K562 (cell line): ENCODE measurements around the gene COA7. TPM values are rescaled to one million over a fixed set of nuclear protein-coding genes. Genes with fewer than 3 reads are reported as not detected.

ENCODE experiments used
- ATAC-seq: fragments of 200-7000 bp; cut with Tn5 transposase; 3 replicates; pipeline ENCODE4 v1.9.1; 2020; ENCODE audit warnings: moderate library complexity
- BruUV-seq: library from RNA; stranded (reverse); fragments of 400-500 nt; replicated peaks from 2 replicates; lab custom pipeline; 2021; lab: Mats Ljungman, UMichigan
- CTCF ChIA-PET: fragments of 300-600 bp; formaldehyde crosslinking; extraction: SDS; loops from one replicate; lab custom pipeline; 2021; ENCODE audit warnings: low intra/inter-chr PET ratio; lab: Yijun Ruan, JAX
- POLR2A ChIA-PET: fragments of 300-600, 350-650 bp; sonication (Branson Sonifier 250); formaldehyde crosslinking; extraction: SDS; loops from one replicate; lab custom pipeline; 2021; ENCODE audit warnings: antibody characterized with exemption, inconsistent platforms; lab: Yijun Ruan, JAX
- DNase-seq, 4 experiments: peaks; one replicate each; pipeline versions ENCODE4 v3.0.0 to v3.0.0-alpha.2; 2011 to 2018; ENCODE audit warnings: low spot score in 3 of 4, mixed read lengths in 3 of 4; ENCODE audit errors: extremely low read depth in 1 of 4
- FAIRE-seq: peaks from 2 replicates; lab custom pipeline; 2011; peaks lifted over from hg19 to GRCh38; lab: Jason Lieb, UNC
- H2AFZ ChIP-seq: 2 replicates; pipeline ENCODE4 v1.6.0; 2011; ENCODE audit warnings: low read depth, low read length, control low read depth, inconsistent platforms
- H3K27ac ChIP-seq: fragments of 200-600 bp; 3 replicates; pipeline ENCODE4 v1.8.0; 2011; ENCODE audit warnings: low read depth, mild to moderate bottlenecking, control low read depth, inconsistent platforms, low read length, moderate library complexity, mixed read lengths; ENCODE audit errors: extremely low read depth
- H3K27me3 ChIP-seq, 2 experiments: fragments of 300-600 bp in 1 of 2; 2 replicates in 1 of 2; 3 replicates in 1 of 2; pipeline versions ENCODE4 v1.6.0 to v1.8.0; 2011; ENCODE audit warnings: inconsistent platforms in 2 of 2, low read length in 2 of 2, mild to moderate bottlenecking in 1 of 2, mixed read lengths in 1 of 2, moderate library complexity in 1 of 2; ENCODE audit not compliant: control insufficient read depth in 2 of 2, insufficient read depth in 2 of 2
- H3K36me3 ChIP-seq: fragments of 300-600 bp; 3 replicates; pipeline ENCODE4 v1.8.0; 2011; ENCODE audit warnings: mild to moderate bottlenecking, low read length, inconsistent platforms; ENCODE audit not compliant: control insufficient read depth, insufficient read depth
- H3K4me1 ChIP-seq, 2 experiments: fragments of 200-600 bp in 1 of 2; replicated peaks in 1 of 2; 2 replicates in 1 of 2; 3 replicates in 1 of 2; pipeline versions ENCODE4 v1.5.1 to v1.8.0; 2011; ENCODE audit warnings: inconsistent platforms in 2 of 2, low read length in 2 of 2, mild to moderate bottlenecking in 1 of 2, mixed read lengths in 1 of 2, moderate library complexity in 1 of 2; ENCODE audit not compliant: control insufficient read depth in 2 of 2, insufficient read depth in 2 of 2
- H3K4me2 ChIP-seq: 2 replicates; pipeline ENCODE4 v1.6.1; 2011; ENCODE audit warnings: low read length, control low read depth, inconsistent platforms, mixed read lengths; ENCODE audit not compliant: insufficient read depth
- H3K4me3 ChIP-seq: fragments of 200-600 bp; sonication (generic), shearing (Covaris generic); 2 replicates; pipeline ENCODE4 v1.5.1; 2016; ENCODE audit warnings: control low read depth, inconsistent platforms
- H3K79me2 ChIP-seq: fragments of 200-600 bp; 3 replicates; pipeline ENCODE4 v1.8.0; 2011; ENCODE audit warnings: low read length, inconsistent platforms; ENCODE audit not compliant: control insufficient read depth, insufficient read depth
- H3K9ac ChIP-seq, 2 experiments: 2 replicates each; pipeline versions ENCODE4 v1.6.0 to v1.6.1; 2011; ENCODE audit warnings: low read depth in 2 of 2, low read length in 2 of 2, control low read depth in 1 of 2, inconsistent platforms in 1 of 2, mild to moderate bottlenecking in 1 of 2, mixed read lengths in 1 of 2; ENCODE audit not compliant: insufficient read depth in 1 of 2
- H3K9me1 ChIP-seq: one replicate; pipeline ENCODE4 v1.6.0; 2011; ENCODE audit warnings: inconsistent platforms, mild to moderate bottlenecking, low read length, moderate library complexity; ENCODE audit not compliant: control insufficient read depth, insufficient read depth
- H3K9me3 ChIP-seq: replicated peaks from 2 replicates; pipeline ENCODE4 v1.5.1; 2011; ENCODE audit warnings: low read depth, low read length, inconsistent platforms; ENCODE audit not compliant: control insufficient read depth, insufficient read depth
- H4K20me1 ChIP-seq: replicated peaks from 2 replicates; pipeline ENCODE4 v1.6.1; 2011; ENCODE audit warnings: low read length, inconsistent platforms, mixed read lengths; ENCODE audit not compliant: control insufficient read depth, insufficient read depth
- BCOR ChIP-seq: fragments of 450-650 bp; IDR thresholded peaks from 2 replicates; pipeline ENCODE4 v1.6.1; 2016
- BRF1 ChIP-seq: IDR thresholded peaks from 3 replicates; pipeline ENCODE4 v1.6.1; 2011; ENCODE audit warnings: borderline replicate concordance, mild to moderate bottlenecking; ENCODE audit not compliant: insufficient read length; ENCODE audit errors: extremely low read depth
- ETV6 ChIP-seq, 3 experiments: fragments of 150-350 bp in 1 of 3; sonication (generic) in 1 of 3; formaldehyde crosslinking in 1 of 3; IDR thresholded peaks; 2 replicates each; pipeline versions ENCODE4 v1.6.1 to v1.8.0; 2014 to 2022; ENCODE audit warnings: borderline replicate concordance in 2 of 3, low read depth in 2 of 3, antibody characterized with exemption in 1 of 3, low read length in 1 of 3, mild to moderate bottlenecking in 1 of 3, missing genetic modification reagents in 1 of 3
- MEIS2 ChIP-seq: fragments of 450-650 bp; IDR thresholded peaks from 2 replicates; pipeline ENCODE4 v1.6.1; 2014; ENCODE audit warnings: mild to moderate bottlenecking; ENCODE audit not compliant: partially characterized antibody
- MTA2 ChIP-seq: fragments of 450-650 bp; IDR thresholded peaks from 2 replicates; pipeline ENCODE4 v1.6.1; 2016; ENCODE audit warnings: low read depth
- RBM25 ChIP-seq: fragments of 200-400 bp; formaldehyde crosslinking; IDR thresholded peaks from 2 replicates; pipeline ENCODE4 v1.6.1; 2018; ENCODE audit warnings: low read length, low read depth, moderate library complexity; ENCODE audit not compliant: severe bottlenecking
- RFX5 ChIP-seq: IDR thresholded peaks from 2 replicates; pipeline ENCODE4 v1.6.1; 2011; ENCODE audit warnings: low read depth, mild to moderate bottlenecking, improper control_type of control experiment, low read length
- TAF7 ChIP-seq: fragments of 450-650 bp; IDR thresholded peaks from 2 replicates; pipeline ENCODE4 v1.6.1; 2016; ENCODE audit warnings: missing genetic modification characterization, missing compliant biosample characterization
- WGBS: fragments of 100-300 bp; shearing (Covaris generic); methylation state at CpG from one replicate; pipeline ENCODE4 v1.1.6; 2016; ENCODE audit warnings: low coverage, mixed read lengths; ENCODE audit not compliant: insufficient coverage; ENCODE audit errors: missing lambda C conversion rate; 5-methylcytosine and 5-hydroxymethylcytosine counted together
- in situ Hi-C: fragments of 300-500 bp; cut with MboI; formaldehyde crosslinking; loops from 4 replicates; pipeline ENCODE4 v1.15.0; 2018; ENCODE audit warnings: inconsistent platforms, mixed read lengths
- intact Hi-C: fragments of 100-400 bp; cut with micrococcal nuclease; formaldehyde crosslinking; loops from 2 replicates; pipeline ENCODE4 v1.14.2; 2022
- polyA plus RNA-seq, 8 experiments: library from polyadenylated mRNA; depleted of rRNA in 4 of 8; stranded (reverse) in 5 of 8; unstranded in 3 of 8; fragments of >200 nt; fragmentation: Nextera tagmentation in 2 of 8; fragmentation: Illumina TruSeq in 1 of 8; extraction: Ambion mirVana in 2 of 8; extraction: Trizol in 1 of 8; gene quantifications; 2 replicates each; pipeline versions ENCODE4 v1.2.1 to v1.2.3, GENCODE V29; 2011 to 2014; ENCODE audit warnings: inconsistent platforms in 1 of 8, missing spikeins in 1 of 8
- total RNA-seq, 7 experiments: library from RNA; depleted of rRNA in 6 of 7; stranded (reverse); fragments of >200 nt in 6 of 7; fragmentation: Illumina TruSeq in 2 of 7; extraction: Trizol in 2 of 7; gene quantifications; 2 replicates each; pipeline versions ENCODE4 v1.2.1 to v1.2.3, GENCODE V29; 2011 to 2021; ENCODE audit warnings: low replicate concordance in 1 of 7
- TF ChIP-seq, protein P1 (sequence below), 2 experiments: IDR thresholded peaks; 2 replicates each; pipeline ENCODE4 v1.6.1; 2012; ENCODE audit warnings: improper control_type of control experiment in 2 of 2, low read depth in 2 of 2, low read length in 2 of 2, borderline replicate concordance in 1 of 2
- TF ChIP-seq, protein P2 (sequence below): sonication (generic); formaldehyde crosslinking; IDR thresholded peaks from 2 replicates; pipeline ENCODE4 v1.8.0; 2022; ENCODE audit warnings: missing genetic modification reagents, mild to moderate bottlenecking, moderate library complexity, borderline replicate concordance
- TF ChIP-seq, protein P3 (sequence below): sonication (generic); formaldehyde crosslinking; IDR thresholded peaks from 2 replicates; pipeline ENCODE4 v1.8.0; 2022; ENCODE audit warnings: mild to moderate bottlenecking, missing genetic modification reagents

COA7 gene
- total and polyA plus RNA-seq, 9 of the 15 experiments (the other 6 are each of a cell fraction or from before 2014, with no cell fraction given), result 19.4 to 82.8 (median 51.0) TPM

DNA sequence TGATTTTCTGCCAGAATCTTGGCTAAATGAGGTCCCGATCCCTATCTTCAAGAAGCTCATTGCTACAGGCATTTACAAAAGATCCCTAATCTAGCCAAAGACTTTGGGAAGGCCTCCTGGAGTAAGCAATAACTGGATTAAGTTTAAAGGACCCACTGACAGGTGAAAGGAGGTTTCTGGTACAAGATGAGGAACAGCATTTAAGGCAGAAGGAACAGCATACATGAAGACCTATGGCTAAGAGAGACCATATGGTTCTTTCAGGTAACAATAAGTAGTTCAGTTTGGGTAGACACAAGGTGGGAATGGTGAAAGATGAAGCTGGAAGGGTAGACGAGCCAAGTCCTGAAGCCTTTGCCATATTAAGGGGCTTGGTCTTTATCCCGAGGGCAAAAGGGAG, 37.3 kb downstream of the COA7 start:
- H3K4me1 ChIP-seq, result peaks cover 2% of the 10 kb centered on the region in 2 experiments; a peak in 3 of 5 replicates
- no peaks in the 10 kb centered on the region for H3K9me3 ChIP-seq
- H3K4me3 ChIP-seq, result no peak overlapping the region
- FAIRE-seq (no peak), DNase-seq (no peak), ATAC-seq (no peak)
- BruUV-seq, result no TSS peak
- H4K20me1 ChIP-seq, result no peaks in the 10 kb centered on the region
- no peak overlapping the region for H3K27ac ChIP-seq
- intact Hi-C loops (no loop called here), in situ Hi-C loops (no loop called here)
- peak overlapping the region; percentile 26; the same call in 1 of the 2 replicates for H2AFZ ChIP-seq
- POLR2A ChIA-PET, result interaction anchor here (0.9 to 3.1 kb wide), 8 partner anchors 9 to 538 kb away, joined by 3 to 12 read pairs (median 4); no protein-coding TSS in a partner anchor
- H3K36me3 ChIP-seq, result no peaks in the 10 kb centered on the region
- no peaks in the 10 kb centered on the region for H3K79me2 ChIP-seq
- H3K4me2 ChIP-seq, result no peak overlapping the region
- 48% methylated on average over 3 of the region's 3 CpGs for WGBS
- TF ChIP-seq RFX5 (no peak), TAF7 (tag) (no peak), BCOR (peak; percentile 69), BRF1 (no peak), RBM25 (peak; percentile 54), MTA2 (no peak), ETV6 (IDR thresholded peaks at IDR 0.05; ENCODE audit: borderline replicate concordance in 1 of 2, low read depth in 2 of 2, low read length in 1 of 2) (no peak), ETV6 (CRISPR knock-in tag; IDR thresholded peaks at IDR 0.05; ENCODE audit: borderline replicate concordance) (no peak), MEIS2 (no peak)
- TF ChIP-seq, protein P1, sequence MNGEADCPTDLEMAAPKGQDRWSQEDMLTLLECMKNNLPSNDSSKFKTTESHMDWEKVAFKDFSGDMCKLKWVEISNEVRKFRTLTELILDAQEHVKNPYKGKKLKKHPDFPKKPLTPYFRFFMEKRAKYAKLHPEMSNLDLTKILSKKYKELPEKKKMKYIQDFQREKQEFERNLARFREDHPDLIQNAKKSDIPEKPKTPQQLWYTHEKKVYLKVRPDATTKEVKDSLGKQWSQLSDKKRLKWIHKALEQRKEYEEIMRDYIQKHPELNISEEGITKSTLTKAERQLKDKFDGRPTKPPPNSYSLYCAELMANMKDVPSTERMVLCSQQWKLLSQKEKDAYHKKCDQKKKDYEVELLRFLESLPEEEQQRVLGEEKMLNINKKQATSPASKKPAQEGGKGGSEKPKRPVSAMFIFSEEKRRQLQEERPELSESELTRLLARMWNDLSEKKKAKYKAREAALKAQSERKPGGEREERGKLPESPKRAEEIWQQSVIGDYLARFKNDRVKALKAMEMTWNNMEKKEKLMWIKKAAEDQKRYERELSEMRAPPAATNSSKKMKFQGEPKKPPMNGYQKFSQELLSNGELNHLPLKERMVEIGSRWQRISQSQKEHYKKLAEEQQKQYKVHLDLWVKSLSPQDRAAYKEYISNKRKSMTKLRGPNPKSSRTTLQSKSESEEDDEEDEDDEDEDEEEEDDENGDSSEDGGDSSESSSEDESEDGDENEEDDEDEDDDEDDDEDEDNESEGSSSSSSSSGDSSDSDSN (IDR thresholded peaks at IDR 0.05; ENCODE audit: borderline replicate concordance in 1 of 2, low read depth in 2 of 2, low read length in 2 of 2), result no peak
- TF ChIP-seq, protein P2, sequence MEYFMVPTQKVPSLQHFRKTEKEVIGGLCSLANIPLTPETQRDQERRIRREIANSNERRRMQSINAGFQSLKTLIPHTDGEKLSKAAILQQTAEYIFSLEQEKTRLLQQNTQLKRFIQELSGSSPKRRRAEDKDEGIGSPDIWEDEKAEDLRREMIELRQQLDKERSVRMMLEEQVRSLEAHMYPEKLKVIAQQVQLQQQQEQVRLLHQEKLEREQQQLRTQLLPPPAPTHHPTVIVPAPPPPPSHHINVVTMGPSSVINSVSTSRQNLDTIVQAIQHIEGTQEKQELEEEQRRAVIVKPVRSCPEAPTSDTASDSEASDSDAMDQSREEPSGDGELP, result no peak
- TF ChIP-seq, protein P3, sequence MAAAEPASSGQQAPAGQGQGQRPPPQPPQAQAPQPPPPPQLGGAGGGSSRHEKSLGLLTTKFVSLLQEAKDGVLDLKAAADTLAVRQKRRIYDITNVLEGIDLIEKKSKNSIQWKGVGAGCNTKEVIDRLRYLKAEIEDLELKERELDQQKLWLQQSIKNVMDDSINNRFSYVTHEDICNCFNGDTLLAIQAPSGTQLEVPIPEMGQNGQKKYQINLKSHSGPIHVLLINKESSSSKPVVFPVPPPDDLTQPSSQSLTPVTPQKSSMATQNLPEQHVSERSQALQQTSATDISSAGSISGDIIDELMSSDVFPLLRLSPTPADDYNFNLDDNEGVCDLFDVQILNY, result no peak
- no peak overlapping the region for H3K9ac ChIP-seq
- no peaks in the 10 kb centered on the region for H3K27me3 ChIP-seq
- CTCF ChIA-PET, result no interaction called here
- no peaks in the 10 kb centered on the region for H3K9me1 ChIP-seq
